Urinary bladder (tissue), 4 donors: ENCODE measurements around the gene ZNF547. TPM values are rescaled to one million over a fixed set of nuclear protein-coding genes. Genes with fewer than 3 reads are reported as not detected.
"Not testable (repeated sequence)": the region's sequence is repeated elsewhere in the genome, so short reads cannot be mapped to it uniquely, and the experiment has no call there.

Experiments used
- DNase-seq: peaks from one replicate; pipeline ENCODE4 v3.0.0-alpha.2; 2015; ENCODE audit errors: extremely low spot score
- H3K27ac ChIP-seq: one replicate; pipeline ENCODE4 v1.5.1; 2013; ENCODE audit warnings: low read depth, mild to moderate bottlenecking, moderate library complexity
- H3K36me3 ChIP-seq: one replicate; pipeline ENCODE4 v1.6.1; 2013; ENCODE audit warnings: mild to moderate bottlenecking, moderate library complexity; ENCODE audit not compliant: insufficient read depth
- H3K4me1 ChIP-seq: one replicate; pipeline ENCODE4 v1.6.1; 2013; ENCODE audit warnings: mild to moderate bottlenecking, moderate library complexity; ENCODE audit not compliant: insufficient read depth
- H3K4me3 ChIP-seq: one replicate; pipeline ENCODE4 v1.5.1; 2013; ENCODE audit warnings: low read depth, low read length
- WGBS: extraction: QIAGEN DNeasy Blood & Tissue Kit; methylation state at CpG from one replicate; pipeline ENCODE4 v1.1.7; 2013; 5-methylcytosine and 5-hydroxymethylcytosine counted together
- polyA plus RNA-seq: library from polyadenylated mRNA; stranded (reverse); fragments of 200-250 nt; gene quantifications from one replicate; pipeline ENCODE4 v1.2.3, GENCODE V29; 2013
- total RNA-seq: library from RNA; depleted of rRNA; stranded (reverse); fragments of >200 nt; gene quantifications from one replicate; pipeline ENCODE4 v1.2.3, GENCODE V29; 2014
- donor health status: healthy with polysubstance abuse.
- donor health status: healthy.

Gene ZNF547
- total and polyA plus RNA-seq, 2 donors, result 1.8 to 6.1 TPM

DNA sequence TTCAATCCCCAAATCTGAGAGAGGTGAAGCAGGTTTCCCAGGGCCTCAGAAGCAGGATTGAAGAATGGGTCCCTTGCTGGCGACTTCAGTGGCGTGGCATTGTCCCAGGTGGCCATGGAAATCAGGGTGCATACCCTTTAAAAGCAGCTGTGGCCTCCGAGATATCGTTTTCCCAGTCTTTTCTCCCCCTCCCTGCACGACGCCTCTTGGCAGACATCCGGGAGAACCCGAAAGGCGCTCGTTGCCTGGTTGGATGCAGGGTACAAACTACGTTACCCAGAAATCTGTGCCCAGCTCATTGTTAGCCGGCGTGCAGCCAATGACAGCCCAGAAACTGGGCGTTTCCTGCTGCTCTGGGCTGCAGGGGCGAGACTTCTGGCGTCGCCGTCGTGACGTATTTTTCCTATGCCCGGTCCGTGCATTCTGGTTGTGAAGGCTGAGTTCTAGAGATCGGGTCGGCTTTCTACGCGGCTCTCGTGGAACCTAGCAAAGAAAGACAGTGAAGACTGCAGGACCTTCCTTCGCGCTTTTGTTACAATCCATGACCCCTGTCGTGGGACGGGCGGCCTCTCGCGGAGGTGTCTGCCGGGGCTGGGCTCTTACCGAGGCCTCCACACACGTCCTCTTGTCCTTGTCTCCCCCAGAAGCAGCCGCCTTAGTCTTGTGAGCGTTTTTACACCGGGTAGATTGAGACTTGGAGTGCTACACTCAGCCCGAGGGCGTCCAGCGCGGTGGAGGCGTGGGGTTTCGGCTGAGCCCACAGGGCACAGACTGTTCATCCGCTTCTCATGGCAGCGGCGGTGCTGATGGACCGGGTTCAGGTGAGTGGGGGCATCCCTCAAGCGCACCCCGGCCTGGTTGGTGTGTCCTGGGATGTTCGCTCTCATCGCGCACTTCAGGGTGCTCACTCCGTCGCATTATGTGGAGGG, 12.2 kb upstream of the ZNF547 start, which contains the start of gene ZNF304:
Gene ZNF304 (plus strand): TSS at position 395 of the 929 bp plus-strand sequence. CDS start 394 bp downstream, at position 789.
- 1% methylated on average over 57 of the region's 57 CpGs for WGBS
- DNase-seq, result peak; percentile 93
- H3K36me3 ChIP-seq, result peaks cover 4% of the 10 kb centered on the region
- peak within 1 kb of the TSS; percentile 89 for H3K4me3 ChIP-seq
- peak within 1 kb of the TSS; percentile 44 for H3K27ac ChIP-seq
- H3K4me1 ChIP-seq, result no peaks in the 10 kb centered on the region

GRCh38 chr19:57351867-57352266, 11.5 kb upstream of the ZNF547 start:
- H3K4me1 ChIP-seq, result no peaks in the 10 kb centered on the region
- 19% methylated on average over 7 of the region's 7 CpGs for WGBS
- no peak for DNase-seq
- H3K4me3 ChIP-seq, result peak overlapping the region; percentile 89
- H3K36me3 ChIP-seq, result peaks cover 5% of the 10 kb centered on the region
- no peak overlapping the region for H3K27ac ChIP-seq

- WGBS, result 77% methylated on average over 4 of the region's 4 CpGs
- no peak for DNase-seq
- H3K27ac ChIP-seq, result no peak overlapping the region
- H3K4me1 ChIP-seq, result no peaks in the 10 kb centered on the region
- H3K4me3 ChIP-seq, result no peak overlapping the region
- peaks cover 7% of the 10 kb centered on the region for H3K36me3 ChIP-seq
These were observed 7.4 kb upstream of the ZNF547 start for GRCh38 chr19:57355916-57356315.

DNA sequence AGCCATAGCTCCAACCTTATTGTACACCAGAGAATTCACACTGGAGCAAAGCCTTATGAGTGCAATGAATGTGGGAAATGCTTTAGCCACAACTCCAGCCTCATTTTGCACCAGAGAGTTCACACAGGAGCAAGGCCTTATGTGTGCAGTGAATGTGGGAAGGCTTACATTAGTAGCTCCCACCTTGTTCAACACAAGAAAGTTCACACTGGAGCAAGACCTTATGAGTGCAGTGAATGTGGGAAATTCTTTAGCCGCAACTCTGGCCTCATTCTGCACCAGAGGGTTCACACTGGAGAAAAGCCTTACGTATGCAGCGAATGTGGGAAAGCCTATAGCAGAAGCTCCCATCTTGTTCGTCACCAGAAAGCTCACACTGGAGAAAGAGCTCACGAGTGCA, 5.9 kb upstream of the ZNF547 start:
- H3K4me1 ChIP-seq, result no peaks in the 10 kb centered on the region
- WGBS, result 98% methylated on average over 5 of the region's 5 CpGs
- H3K36me3 ChIP-seq, result peaks cover 7% of the 10 kb centered on the region
- DNase-seq, result no peak
- H3K27ac ChIP-seq, result no peak overlapping the region
- no peak overlapping the region for H3K4me3 ChIP-seq

DNA sequence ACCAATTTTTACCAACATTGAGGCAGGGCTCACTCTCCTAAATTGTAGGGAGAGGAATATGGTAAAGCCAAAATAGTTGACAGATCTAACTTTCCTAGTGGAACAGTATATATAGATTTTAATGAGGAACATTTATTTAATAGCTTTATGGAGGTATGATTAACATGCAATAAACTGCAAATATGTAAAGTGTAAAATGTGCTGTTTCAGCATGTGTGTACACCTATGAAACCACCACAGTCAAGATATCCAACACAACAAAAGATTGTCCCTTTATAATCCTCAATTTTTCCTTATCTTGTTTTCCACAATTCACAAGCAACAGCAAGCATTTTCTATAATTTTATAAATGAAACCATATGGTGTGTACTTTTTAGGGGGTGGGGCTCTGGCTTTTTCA, 4.1 kb upstream of the ZNF547 start:
- no peak overlapping the region for H3K4me3 ChIP-seq
- no peak overlapping the region for H3K27ac ChIP-seq
- no peaks in the 10 kb centered on the region for H3K4me1 ChIP-seq
- peaks cover 7% of the 10 kb centered on the region for H3K36me3 ChIP-seq
- no peak for DNase-seq

DNA sequence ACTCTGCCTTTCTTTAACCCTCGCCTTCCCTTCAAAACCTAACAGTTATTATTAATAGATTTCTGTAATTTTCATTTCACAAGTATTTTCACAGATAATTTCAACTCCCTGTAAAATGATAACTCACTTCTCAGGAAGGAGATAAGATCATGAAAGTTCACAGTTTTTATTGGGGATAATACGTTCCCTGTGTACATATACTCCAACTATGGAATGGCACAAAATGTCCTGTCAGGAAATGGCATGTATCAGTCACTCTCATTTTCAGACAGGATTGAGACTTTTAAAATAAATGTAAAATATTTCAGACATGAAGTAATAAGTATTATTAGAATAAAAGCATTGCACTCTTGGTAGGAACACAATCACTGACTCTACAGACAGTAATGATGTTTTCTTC, 932 bp upstream of the ZNF547 start:
- no peaks in the 10 kb centered on the region for H3K36me3 ChIP-seq
- no peak overlapping the region for H3K27ac ChIP-seq
- DNase-seq, result no peak
- peak overlapping the region; percentile 4 for H3K4me3 ChIP-seq
- 58% methylated on average over 2 of the region's 2 CpGs for WGBS
- no peaks in the 10 kb centered on the region for H3K4me1 ChIP-seq

DNA sequence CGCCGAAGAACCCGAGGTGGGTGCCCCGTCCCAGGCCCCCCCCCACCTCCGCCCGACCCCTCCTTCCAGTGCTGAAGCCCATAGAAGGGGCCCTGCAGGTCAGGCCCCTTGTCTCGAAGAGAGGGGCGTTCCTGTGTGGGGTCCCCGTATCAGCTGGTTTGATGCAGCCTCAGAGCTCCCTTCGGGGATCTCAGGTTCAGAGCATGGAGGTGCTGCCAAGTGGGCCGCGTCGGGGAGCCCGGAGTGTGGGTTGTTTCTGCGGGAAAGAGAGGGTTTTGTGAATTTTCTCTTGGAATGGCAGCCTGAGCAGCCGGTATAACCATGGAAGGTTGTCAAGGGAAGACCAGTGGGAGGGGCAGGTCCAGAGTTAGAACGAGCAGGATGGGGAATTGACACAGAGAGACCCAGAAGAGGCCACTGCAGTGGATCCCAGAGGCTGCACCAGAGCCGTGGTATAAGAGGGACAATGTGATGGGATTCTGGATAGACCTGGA, 384 bp downstream of the ZNF547 start:
- Histone ChIP-seq H3K4me1 (no peaks in the 10 kb centered on the region), H3K27ac (peak overlapping the region; percentile 91), H3K4me3 (peak overlapping the region; percentile 63), H3K36me3 (peaks cover 2% of the 10 kb centered on the region)
- 1% methylated on average over 18 of the region's 18 CpGs for WGBS
- DNase-seq, result no peak

GRCh38 chr19:57366776-57367175, 3.4 kb downstream of the ZNF547 start:
- Histone ChIP-seq H3K36me3 (peaks cover 2% of the 10 kb centered on the region), H3K27ac (no peak overlapping the region), H3K4me3 (no peak overlapping the region), H3K4me1 (no peaks in the 10 kb centered on the region)
- no peak for DNase-seq
- WGBS, result 90% methylated on average over 2 of the region's 2 CpGs

GRCh38 chr19:57374179-57374578, 10.8 kb downstream of the ZNF547 start:
- no peak for DNase-seq
- Histone ChIP-seq H3K4me3 (no peak overlapping the region), H3K27ac (no peak overlapping the region), H3K36me3 (peaks cover 5% of the 10 kb centered on the region), H3K4me1 (no peaks in the 10 kb centered on the region)
- WGBS, result 97% methylated on average over 6 of the region's 6 CpGs

- DNase-seq, H3K27ac ChIP-seq, H3K4me1 ChIP-seq, H3K4me3 ChIP-seq, H3K36me3 ChIP-seq: not testable (repeated sequence)
- WGBS, result 96% methylated on average over 2 of the region's 2 CpGs
These were observed 11.3 kb downstream of the ZNF547 start for GRCh38 chr19:57374647-57375046.

DNA sequence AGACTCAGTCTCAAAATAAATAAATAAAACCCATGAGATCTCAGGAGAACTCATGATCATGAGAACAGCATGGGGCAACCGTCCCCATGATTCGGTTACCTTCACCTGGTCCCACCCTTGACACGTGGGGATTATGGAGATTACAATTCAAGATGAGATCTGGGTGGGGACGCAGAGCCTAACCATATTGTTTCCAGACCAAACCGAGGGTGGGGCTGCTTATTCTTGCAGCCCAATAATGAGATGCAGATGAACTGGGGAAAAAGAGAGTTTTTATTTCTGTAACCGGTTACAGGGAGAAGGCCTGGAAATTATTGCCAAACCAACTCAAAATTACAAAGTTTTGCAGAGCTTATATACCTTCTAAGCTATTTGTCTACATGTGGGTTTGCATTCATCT, 12.8 kb downstream of the ZNF547 start:
- Histone ChIP-seq H3K4me3 (no peak overlapping the region), H3K36me3 (peaks cover 5% of the 10 kb centered on the region), H3K4me1 (no peaks in the 10 kb centered on the region), H3K27ac (no peak overlapping the region)
- no peak for DNase-seq
- WGBS, result 91% methylated on average over 6 of the region's 6 CpGs

DNA sequence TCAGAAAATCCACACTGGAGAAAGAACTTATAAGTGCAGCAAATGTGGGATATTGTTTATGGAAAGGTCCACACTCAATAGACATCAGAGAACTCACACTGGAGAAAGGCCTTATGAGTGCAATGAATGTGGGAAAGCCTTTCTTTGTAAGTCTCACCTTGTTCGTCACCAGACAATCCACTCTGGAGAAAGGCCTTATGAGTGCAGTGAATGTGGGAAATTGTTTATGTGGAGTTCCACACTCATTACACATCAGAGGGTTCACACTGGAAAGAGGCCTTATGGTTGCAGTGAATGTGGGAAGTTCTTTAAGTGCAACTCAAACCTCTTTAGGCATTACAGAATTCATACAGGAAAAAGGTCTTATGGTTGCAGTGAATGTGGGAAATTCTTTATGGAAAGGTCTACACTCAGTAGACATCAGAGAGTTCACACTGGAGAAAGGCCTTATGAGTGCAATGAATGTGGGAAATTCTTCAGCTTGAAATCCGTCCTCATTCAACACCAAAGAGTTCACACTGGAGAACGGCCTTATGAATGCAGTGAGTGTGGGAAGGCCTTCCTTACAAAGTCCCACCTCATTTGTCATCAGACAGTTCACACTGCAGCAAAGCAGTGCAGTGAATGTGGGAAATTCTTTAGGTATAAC, 14.3 kb downstream of the ZNF547 start:
- no peak overlapping the region for H3K27ac ChIP-seq
- WGBS, result 94% methylated on average over 3 of the region's 3 CpGs
- H3K4me3 ChIP-seq, result no peak overlapping the region
- H3K36me3 ChIP-seq, result peaks cover 5% of the 10 kb centered on the region
- no peaks in the 10 kb centered on the region for H3K4me1 ChIP-seq
- DNase-seq, result no peak

DNA sequence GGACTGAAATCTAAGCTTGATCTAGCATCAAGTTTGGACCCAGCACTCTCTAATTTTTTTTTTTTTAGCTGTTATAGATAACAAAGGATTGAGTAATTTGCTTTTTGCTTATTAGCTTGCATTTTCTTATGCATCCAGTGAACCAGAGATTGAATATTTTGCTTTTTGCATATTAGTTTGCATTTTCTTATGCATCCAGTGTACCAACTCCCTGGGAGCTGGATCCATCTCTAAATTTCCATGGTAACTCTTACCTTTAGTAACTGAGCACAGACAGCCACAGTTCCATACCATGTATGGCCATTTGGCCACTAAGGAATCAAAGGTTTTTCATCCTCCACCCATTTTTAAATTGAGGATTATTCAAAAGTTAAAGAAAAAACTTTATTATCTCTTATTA, 17.6 kb downstream of the ZNF547 start:
- H3K36me3 ChIP-seq, result peaks cover 5% of the 10 kb centered on the region
- no peak for DNase-seq
- no peak overlapping the region for H3K4me3 ChIP-seq
- H3K4me1 ChIP-seq, result no peaks in the 10 kb centered on the region
- no peak overlapping the region for H3K27ac ChIP-seq
